Suppressor macrophage treated with lipopolysaccharide for 4 hours (primary cell): ENCODE data around the gene PGAM2.

Experiments
- DNase-seq: peaks from one replicate; pipeline ENCODE4 v3.0.0-alpha.2; 2020

The PGAM2 gene

DNA sequence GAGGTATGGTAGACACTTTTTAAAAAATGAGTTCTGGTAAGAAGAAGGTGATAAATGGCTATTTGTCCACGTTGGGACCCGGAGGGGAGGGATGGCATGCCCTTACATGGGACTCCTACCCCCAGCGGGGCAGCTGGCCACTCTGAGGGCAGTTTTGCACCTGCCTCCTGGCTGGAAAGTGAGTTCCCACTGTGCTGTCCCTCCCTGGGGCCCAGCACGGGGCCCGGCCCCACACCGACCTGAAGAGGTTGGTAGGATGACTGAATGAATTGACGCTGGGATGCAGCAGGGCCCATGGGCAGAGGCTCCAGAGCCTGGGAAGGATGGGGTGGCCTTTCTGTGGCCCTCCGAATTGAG lies 38.2 kb upstream of the PGAM2 start:
- DNase-seq = no peak

DNA sequence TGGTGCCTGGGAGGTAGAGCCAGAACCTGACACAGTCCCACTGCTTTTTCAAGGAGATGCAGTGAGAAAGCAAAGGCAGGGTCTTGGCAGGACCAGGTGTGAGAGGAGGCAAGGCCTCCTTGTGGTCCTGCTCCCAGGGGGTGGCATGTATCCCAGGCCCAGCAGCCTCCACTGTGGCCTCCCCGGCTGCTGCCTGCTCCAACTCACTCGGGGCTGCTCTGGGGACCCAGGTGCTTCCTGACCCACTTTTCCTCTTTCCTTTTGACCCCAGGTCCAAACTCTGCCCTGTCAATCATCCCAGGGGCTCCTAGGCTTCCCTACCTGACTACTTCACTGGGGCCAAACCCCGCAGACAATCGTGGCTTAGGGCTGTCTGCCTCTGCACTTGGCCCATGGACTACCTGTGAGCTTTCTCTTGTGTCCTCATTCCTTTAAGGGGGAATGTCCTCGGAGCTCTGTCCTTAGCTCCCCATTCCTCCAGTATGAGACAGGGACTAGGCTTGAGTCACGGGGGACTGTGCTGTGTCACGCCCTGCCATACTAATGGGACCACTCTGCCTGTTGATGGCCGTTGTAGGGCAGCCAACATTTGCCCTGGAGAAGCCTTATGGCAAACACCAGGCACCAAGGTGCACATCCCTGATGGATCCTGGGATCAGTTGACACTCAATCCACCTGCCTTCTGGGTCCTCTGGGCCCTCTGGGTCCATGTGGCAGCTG lies 37.6 kb upstream of the PGAM2 start:
- no peak for DNase-seq

DNA sequence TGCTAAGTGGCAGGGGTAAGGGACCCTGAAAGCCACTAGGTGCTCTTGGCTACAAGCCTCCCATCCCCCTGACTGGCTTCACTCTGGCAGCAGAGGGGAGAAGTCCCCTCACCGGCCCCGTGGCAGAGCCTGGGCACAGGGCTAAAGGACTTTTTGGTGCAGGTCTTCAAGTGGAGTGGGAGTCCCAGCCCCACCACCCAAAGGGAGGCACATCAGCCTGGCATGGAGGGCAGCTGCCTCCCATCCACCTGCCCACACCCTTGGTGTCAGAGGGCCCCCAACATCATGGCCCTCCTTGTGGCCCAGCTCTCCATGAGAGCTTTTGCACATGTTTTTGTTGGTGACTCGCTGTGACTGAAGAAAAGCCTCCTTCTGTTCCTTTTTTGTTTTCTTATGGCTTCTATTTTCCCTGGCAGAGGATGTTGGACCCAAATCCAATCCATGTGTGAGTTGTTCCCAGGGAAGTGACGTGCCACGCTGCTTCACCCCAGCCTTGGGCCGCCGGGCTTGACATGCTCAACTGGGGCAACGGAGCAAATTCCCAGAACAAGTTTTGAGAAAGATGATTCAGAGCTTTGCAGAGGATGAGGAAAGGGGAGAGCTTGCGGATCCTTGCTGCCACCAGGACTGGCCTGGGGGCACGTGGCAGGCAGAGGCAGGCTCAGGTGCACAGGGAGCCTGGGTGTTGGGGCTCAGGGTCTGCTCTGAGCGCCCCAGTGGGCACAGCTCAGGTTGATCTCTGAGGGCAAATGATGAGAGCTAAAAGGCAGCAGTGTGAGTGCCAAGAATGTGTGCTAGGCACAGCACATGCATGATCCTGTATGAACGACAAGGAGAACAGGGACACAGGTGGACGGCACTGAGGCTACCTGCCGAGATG lies 36.8 kb upstream of the PGAM2 start:
- no peak for DNase-seq

DNA sequence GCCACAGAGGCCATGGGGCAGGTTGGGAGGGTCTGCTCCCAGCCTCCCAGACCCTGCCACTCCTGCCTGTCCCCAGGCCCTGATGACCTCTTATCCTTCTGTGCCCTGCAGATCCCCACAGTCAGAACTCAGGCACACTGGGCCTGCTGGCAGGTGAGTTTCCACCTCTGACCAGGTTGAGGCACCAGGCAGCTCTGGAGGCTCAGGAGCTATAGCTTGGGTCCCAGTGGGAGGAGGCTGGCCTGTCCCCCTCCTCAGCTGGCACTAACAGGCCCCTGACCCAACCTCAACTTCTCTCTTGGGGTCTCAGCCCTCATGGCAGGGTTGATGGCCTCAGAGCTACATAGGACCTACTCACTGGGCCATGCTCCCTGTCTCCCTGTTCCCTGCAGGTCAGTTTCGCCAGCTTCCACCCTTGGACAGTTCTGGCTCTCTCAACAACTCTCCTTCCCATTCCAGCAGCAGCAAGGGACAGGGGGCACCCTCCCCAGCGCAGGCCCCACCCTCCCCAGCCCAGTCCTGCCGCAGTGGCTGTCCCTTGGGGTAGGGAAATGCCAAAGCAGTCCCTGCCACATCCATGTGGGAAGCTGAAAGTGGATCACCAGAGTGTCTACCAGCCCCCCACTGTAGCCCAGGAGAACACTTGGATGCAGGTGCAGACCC lies 36.1 kb upstream of the PGAM2 start:
- no peak for DNase-seq

DNA sequence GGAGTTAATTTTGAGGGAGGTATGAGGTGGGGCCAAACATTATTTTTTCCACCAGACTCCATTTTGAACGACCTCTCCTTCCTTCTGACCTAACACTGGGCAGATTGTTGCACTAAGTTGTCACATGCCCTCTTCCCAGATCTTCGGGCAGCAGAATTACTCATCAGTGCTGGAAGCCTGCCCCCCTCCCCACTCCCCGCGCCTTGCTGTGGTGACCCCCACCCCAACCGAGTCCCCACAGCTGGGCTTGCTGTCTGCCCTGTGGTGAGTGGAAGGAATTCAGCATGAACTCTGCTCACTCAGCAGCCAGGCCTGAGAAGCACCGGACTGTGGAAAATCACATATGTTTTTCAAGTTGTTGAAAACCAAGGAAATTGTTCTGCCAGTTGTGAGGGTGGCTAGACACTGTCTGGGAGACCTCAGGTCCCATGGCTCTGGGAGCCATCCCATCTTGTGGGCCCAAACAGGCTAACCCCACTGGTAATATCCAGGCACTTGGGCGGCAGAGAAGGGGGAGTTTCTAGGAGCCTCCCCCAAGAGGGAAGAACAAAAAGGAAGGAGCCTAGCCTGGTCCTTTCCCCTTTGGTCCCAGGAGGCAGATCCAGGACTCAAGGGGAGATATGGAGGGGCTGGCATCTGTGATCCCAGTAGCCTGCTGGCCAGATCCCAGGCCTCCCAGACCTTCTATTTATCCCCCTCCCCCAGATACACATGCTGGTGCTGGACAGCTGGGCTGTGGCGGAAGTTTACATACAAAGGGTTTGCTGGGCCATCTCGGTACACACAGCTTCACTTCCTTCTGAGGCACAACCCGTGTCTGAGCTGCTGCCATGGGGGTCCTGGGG lies 35.3 kb upstream of the PGAM2 start:
- no peak for DNase-seq

DNA sequence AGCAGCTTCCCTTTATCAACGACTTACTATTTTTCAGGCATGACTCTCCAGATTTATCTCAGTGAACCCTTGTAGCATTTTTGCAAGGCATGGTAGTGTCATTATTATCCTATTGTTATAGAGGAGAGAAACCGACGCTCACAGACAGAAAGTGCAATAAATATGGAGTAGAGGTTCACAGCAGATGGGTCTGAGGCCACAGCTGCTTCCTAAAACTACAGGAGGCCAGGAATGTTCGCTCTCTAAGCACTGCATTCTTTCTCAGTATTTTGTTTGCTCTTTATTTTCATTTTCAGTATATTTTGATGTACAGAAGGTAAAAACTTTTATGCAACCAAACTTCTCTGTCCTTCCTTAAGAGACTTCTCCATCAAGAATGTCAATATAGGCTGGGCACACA lies 34.3 kb upstream of the PGAM2 start:
- no peak for DNase-seq

DNA sequence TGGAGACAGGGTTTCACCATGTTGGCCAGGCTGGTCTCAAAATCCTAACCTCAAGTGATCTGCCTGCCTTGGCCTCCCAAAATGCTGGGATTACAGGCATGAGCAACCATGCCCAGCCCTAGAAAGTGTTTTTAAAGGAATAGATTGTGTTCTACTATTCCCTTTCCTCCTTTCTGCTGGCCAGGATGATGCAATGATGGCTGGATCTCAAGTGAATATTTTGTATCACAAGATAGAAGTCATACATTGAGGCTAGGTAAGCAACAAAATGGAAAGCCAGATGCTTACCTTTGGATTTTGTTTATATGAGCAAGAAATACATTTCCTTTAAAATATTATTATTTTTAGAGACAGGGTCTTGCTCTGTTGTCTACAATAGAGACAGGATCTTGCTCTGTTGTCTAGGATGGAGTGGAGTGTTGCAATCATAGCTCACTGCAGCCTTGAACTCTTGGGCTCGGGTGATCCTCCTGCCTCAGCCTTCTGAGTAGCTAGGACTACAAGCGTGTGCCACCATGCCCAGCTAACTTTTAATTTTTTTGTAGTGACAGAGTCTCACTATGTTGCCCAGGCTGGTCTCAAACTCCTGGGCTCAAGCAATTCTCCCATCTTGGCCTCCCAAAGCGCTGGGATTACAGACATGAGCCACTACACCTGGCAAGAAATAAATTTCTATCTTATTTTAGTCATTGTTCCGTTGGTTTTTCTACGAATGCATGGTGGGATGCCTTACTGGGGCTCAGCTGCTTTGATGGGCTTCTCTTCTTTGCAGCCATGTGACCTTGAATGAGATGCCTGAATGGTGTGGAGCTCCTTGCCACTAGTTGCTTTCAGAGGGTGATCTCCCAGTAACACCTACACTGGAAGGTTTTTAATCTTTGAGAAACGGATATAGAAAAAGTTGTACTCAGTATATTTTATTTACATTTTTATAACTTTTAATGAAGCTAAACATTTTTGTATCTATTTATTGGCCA lies 33.0 kb upstream of the PGAM2 start:
- no peak for DNase-seq

DNA sequence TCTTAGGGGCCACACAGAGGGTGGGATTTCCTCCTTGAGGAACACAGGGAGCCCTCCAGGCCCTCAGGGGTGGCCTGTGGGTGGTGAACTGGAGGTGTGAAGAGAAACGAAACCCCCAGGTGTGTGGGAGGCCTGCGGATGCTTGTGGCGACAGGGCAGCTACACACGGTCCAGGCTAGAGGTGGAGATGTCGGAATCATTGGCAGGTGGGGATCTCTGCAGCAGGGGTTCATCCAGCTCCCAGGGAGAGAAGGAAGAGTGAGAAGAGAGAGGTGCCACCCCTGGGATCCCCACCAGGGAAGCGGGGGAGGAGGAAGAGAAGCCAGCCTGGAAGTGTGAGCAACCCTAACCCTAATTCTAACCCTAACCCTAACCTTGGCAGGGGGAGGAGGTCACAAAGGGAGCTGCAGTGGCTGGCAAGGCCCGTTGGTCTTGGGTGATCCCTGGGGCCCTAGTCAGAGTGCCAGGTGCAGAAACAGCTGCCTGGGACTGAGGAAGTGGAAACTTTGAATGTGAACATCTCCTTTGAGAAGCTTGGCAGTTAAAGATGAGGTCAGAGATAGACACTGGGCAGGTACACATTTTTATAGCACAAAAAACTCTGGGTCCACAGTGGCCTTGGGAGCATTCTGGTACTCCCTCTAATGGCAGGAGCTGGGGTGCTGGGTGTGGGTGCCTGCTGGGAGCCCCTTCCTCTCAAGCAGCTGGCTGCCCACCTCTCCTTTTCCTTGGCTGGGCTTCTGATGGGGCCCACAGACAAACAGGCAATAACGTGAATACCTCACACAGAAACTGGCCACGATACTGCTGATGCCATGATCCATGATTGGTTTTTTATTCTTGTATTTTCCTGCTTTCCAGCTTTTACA lies 31.9 kb upstream of the PGAM2 start:
- no peak for DNase-seq

DNA sequence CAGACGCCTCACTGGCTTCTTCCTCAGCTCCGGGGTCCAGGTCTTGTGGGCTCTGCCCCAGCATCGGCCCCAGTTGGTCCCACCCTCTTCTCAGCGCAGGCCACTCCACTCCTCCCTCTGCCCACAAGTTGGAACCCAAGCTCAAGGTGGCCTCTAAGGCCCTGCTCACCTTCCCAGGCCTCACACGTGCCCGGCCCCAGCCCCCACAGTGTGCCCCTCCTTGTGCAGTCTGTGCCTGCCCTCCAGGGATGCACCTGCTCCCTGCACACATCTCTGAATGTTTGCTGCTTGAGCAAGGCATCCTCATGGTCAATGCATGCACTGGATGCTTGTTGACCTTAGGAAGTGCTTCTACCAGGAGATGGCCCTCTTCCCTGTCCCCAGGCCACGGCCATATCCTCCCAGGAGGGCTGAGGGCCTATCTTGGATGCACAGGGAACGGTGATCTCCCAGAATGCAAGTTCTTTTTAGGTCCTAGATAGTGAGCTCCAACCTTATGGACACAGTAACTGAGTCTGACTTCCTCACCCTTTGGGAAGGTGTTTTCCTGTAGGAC lies 31.0 kb upstream of the PGAM2 start:
- no peak for DNase-seq

DNA sequence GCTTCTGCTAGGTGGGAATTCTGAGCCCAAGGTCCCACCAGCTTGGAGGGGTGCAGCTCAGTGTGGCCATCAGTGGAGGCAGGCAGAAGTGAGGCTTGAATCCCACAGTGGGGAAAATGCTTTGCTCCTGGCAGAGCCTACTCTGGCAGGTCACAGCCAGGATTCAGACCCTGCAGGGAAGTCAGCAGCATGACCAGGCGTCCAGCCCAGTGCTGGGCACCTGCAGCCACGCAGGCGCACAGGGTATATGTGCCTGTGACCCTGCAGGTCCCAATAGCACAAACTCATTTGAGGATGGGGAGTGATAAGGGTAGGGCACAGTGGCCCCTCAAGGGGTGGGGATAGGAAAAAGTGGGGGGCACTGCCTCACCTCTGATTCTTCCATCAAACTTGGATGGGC lies 30.4 kb upstream of the PGAM2 start:
- no peak for DNase-seq

DNA sequence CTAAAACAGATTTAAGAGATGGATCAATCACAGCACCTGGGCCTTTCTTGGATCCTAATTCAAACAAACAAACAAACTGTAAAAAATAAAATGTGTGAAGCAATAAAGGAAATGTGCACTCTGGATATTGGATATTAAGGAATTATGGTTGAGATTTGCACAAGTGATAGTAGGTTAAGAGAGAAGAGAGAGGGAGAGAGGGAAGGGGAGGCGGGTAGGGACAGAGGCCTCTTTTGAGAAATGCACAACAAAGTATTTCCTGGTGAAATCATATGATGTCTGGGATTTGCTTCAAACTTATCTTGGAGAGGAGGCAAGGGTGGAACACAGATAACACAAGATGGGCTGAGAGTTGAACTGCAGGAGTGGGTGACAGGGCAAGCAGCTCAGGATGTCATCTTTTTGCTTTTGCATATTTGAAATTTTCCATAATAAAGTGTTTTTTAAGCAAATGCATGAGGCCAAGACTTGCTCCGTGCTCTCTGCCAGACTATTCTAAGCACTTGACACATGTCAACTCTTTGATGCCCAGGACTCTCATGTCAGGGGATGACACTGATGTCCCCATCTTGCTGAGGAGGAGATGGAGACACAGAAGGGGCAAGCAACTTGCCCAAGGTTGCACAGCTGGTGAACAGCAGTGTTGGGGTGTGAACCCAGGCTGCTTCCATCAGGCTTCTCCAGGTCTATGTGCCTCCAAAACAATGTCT lies 29.7 kb upstream of the PGAM2 start:
- DNase-seq = no peak

DNA sequence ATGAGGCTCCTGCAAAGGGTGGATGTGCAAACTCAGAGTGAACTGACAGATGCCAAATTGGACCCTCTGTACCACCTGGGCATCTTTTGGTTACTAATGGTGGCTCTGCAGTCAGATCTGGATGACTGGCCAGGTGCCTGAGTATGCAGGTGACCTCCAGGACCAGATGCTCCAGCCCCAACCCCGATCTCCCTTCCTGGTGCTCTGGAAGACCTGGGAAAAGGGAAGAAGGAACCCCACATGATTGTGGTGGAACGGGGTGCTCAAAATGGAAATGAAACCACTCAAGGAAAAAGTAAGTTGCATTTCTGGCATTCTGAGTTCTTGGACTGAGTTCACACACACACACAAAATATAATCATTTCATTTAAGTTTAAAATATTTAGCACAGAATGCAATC lies 29.0 kb upstream of the PGAM2 start:
- DNase-seq = no peak

DNA sequence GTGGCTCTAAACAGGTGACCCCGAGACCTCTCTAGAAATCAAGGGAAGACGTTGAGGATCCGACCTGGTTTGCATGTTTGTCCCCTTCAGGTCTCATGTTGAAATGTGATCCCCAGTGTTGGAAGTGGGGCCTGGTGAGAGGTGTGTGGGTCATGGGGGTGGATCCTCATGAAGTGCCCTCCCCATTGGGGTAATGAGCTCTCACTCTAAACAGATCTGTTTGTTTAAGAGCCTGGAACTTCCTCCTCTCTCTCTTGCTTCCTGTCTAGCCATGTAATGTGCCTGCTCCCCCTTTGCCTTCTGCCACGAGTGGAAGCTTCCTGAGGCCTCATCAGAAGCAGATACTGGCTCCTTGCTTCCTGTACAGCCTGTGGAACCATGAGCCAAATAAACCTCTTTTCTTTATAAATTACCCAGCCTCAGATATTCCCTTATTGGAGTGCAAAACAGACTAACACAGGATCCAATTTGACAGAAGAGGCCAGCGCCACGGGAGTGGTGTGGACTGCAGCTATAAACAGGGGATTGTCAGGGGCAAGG lies 27.8 kb upstream of the PGAM2 start:
- DNase-seq = no peak

DNA sequence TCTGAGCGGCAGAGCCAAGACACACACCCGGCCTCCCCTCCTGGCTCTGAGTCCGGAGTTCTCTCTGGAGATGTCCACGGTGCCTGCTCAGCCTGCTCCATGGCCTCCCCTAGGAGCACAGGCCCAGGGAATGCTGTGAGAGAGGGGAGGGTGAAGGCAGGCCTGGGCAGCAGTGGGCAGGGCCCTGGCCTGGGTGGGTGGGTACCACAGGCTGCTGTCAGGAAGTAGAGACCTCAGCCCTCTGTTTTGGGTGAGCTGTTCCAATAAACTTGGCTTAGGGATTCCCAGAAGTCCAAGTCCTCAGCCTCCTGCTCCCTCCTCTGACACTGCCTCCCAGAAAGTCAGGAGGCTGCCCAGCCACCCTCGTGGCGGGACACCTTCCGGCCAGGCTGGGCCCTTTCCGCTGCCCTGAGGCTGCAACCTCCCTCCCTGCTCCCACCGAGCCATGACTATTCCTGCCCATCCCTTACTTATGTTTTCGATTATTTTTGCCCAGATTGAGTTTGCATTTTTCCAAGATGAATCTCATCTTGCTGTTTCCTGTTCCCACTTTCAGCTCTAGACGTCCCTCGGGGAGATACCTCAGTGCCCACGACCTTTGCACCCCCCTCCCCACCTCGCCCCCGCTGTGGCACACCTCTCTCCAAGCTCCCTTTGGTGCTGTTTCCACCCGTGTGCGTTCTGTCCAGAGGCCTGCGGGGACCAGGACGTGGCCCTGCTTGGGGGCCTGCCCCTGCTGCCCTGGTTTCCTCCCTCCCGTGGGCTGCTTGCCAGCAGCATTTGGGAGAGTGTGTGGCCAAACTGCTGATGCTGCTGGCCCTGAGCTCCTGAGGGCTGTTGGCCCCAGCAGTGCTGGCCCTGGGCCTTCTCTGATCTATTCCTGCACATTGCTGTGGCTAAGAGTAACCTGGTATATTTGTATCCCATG lies 22.8 kb upstream of the PGAM2 start:
- DNase-seq = no peak

DNA sequence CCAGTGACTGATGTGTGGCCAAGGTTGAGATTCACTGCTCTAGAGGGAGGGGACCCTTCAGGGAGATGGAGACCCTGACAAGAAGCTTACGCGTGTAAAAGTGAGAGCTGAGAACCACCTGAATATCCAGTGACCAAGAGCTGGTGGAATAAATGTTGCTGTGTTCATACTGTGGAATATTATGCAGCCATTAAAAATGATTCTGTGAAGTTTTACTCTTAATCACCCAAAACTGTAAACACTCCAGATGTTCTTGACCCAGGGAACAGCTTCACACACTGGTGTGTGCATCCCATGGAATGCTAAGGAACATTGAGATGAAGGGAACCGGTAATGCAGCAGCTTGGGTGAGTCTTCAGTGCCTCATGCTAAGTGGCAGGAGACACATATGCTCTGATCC lies 21.3 kb upstream of the PGAM2 start:
- DNase-seq = no peak

DNA sequence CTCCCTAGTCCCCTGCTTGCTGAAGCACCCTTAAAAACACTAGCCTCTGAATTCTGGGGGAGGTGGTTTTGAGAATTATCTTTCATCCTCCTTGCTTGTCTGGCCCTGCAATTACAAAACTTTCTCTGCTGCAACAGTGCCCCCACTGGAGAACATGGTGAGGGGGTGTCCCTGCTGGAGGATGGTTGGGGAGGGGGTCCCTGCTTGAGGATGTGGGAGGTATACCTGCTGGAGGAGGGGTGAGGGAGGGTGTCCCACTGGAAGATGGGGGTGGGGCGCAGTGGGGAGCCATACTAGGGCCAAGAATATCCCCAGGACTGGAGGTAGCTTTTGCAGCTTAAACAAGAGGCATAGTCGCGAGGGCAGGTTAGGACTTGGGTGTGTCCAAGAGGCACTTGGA lies 20.2 kb upstream of the PGAM2 start:
- DNase-seq = no peak

DNA sequence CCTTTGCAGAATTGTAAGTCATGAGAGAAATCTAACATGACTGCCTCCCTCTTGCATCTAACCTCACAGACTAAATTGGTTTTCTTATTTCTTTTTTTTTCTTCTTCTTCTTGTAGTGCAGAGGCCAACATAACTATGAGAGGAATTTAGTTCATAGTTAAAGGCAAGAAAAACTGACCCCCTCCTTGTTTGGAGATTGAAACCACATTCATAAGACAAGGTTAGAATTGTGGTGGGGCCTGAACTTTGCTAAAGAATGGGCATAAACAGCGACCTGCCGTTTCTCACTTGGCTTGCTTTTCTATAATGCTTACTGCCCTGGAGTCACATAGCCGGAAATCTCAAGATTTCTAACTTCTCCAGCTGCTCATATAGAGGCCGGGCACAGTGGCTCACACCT lies 19.3 kb upstream of the PGAM2 start:
- no peak for DNase-seq

DNA sequence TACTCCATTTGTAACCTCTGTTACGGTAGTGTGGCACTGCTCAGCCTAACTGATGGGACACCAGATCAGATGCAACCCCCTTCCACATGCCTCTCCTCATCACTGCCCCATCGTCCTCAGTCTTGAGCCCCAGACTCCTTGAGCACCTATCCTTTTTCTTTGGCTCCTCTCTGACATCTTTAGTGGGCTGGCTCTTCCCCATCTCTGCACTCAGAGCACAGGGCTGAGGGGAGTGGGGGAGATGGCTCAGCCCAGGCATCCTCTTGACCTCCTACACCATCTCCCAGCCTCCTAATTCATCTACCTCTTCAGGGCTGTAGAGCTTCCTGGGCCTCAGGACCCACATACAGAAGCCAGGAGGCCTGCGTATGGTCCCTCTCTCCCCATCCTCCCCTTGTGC lies 18.4 kb upstream of the PGAM2 start:
- DNase-seq = no peak
